GM12801 (cell line): ENCODE measurements around the gene DLGAP1.

Experiments used
- CTCF ChIP-seq: IDR thresholded peaks from one replicate; pipeline ENCODE4 v1.5.1; 2011; ENCODE audit warnings: control low read depth; ENCODE audit not compliant: insufficient read length; ENCODE audit errors: extremely low read depth

DLGAP1 gene

GRCh38 chr18:3720818-3721545 is 734.1 kb downstream of the DLGAP1 start:
- TF ChIP-seq CTCF, result no peak

GRCh38 chr18:3720159-3720558 is 734.9 kb downstream of the DLGAP1 start:
- TF ChIP-seq CTCF, result no peak

- TF ChIP-seq CTCF, result no peak
Observed at GRCh38 chr18:3717376-3718025, 737.6 kb downstream of the DLGAP1 start.

GRCh38 chr18:3716116-3716660 is 738.9 kb downstream of the DLGAP1 start:
- TF ChIP-seq CTCF, result no peak

GRCh38 chr18:3715231-3716080 is 739.7 kb downstream of the DLGAP1 start:
- no peak for TF ChIP-seq CTCF

GRCh38 chr18:3713708-3714107 is 741.4 kb downstream of the DLGAP1 start:
- no peak for TF ChIP-seq CTCF

- no peak for TF ChIP-seq CTCF
Observed at GRCh38 chr18:3713166-3713565, 741.9 kb downstream of the DLGAP1 start.
